Amniotic stem cell (primary cell): ENCODE measurements around the gene TCF3.

Experiments
- DNase-seq: peaks from one replicate; lab custom pipeline; 2025; lab: John Stamatoyannopoulos, UW

The TCF3 gene

GRCh38 chr19:1630012-1630411 is 22.4 kb downstream of the TCF3 start:
- DNase-seq: no peak

- no peak for DNase-seq
Observed at GRCh38 chr19:1629256-1629808, 23.1 kb downstream of the TCF3 start.

GRCh38 chr19:1627194-1627593 is 25.2 kb downstream of the TCF3 start:
- DNase-seq: no peak

DNA sequence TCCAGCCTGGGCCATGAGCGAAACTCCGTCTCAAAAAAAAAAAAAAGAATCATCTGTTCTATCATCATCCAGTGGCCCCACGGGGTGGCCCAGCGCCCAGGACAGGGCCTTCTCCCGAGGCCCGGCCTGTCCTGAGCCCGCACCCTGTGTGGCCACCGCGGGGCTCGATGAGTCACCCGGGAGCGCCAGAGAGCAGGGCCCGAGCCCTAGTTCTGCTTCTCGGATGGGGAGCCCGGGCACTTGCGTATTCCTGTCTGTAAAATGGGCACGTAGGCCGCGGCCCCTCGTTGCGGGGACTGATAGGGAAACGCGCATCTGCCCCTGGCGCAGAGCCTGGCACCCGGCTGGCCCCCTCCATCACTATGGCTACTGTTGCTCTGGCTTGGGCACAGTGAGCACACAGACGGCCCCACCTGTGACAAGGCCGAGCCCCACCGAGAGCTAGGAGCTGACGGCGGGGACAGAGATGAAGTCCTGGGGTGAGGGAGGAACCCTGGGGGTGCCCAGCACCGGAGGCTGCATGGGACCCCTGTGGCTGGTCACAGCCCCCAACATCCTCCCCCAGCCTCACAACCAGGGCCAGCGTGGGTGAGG is 25.9 kb downstream of the TCF3 start:
- DNase-seq: no peak

DNA sequence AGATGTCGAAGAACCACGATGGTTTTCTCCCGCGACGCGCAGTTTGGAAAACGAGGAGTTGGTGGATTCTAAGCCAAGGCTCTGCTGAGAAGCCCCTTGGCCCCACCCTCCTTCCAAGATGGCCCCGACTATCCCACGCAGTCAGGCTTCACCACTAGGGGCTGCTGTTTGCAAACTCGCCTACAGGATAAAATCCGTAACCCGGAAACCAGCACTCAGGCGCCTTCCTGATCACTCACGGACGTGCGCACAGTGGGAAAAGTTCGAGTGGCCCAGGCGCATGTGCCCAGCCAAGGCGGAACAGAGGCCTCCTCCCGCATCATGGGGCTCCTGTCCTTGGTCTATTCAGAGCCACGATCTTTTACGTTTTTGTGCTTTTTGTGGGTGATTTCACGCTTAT is 28.0 kb downstream of the TCF3 start:
- no peak for DNase-seq

GRCh38 chr19:1622541-1622940 is 29.9 kb downstream of the TCF3 start:
- no peak for DNase-seq

GRCh38 chr19:1622007-1622406 is 30.4 kb downstream of the TCF3 start:
- no peak for DNase-seq

- no peak for DNase-seq
Observed at GRCh38 chr19:1621574-1621973, 30.8 kb downstream of the TCF3 start.

- DNase-seq: no peak
Observed at GRCh38 chr19:1621021-1621420, 31.4 kb downstream of the TCF3 start.

GRCh38 chr19:1620502-1620901 is 31.9 kb downstream of the TCF3 start:
- DNase-seq: no peak

DNA sequence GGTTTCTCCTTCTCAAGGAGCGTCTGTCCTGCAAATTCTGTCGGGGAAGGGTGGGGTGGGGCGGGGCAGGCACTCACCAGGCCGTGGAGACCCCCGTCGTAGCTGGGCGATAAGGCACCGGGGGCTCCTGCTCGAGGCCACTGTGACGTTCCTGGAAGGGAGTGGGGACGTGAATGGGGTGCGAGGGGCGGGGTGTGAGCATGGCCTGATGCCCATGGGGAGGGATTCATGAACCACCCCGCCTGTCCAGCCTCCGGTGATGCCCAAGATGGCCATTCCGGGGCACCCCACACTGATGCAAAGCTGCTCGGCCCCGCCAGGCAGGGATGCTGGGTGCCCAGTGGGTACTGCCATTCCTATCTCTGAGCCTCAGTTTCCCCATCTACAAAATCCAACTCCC is 32.7 kb downstream of the TCF3 start:
- no peak for DNase-seq

- no peak for DNase-seq
Observed at GRCh38 chr19:1619094-1619439, 33.3 kb downstream of the TCF3 start.

DNA sequence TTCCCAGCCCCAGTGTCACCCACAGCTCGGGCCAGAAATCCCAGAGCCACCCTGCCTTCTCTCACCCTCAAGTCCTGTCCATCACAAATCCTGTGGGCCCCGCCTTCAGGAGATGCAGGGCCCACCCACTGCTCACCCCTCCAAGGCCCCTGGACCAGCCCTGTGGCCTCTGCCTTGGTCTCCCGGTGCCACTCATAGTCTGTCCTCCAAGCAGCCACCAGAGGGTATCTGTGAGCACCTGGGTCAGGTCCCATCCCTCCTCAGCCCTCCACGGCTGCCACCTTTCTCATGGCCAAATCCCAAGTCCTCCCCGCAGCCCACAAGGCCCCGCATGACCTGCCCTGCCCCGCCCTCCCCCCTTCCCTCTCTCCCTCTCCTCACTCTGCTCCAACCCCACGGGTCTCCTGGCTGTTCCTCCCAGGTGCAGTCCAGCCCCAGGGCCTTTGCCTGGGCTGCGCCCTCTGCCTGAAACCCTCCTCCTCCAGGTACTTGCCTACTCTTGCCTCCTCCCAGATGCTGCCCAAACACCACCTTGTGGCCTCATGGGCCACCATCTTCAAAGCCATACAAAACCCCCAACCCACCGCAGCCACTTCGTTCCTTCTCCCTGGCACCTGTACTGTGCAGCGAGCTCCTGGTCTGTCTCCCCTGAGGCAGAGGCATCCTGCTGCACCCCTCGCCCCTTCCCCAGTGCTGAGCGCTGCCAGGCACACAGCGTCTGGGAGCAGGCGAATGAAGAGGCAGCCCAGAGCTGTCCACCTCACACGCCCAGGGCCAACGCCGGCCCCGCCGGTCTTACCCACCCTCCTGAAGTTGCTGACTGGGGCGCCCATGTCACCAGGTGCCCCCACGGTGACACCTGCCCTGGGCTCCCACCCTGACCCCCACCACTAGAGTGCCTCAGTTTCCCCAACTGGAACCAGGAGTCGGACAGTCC is 34.0 kb downstream of the TCF3 start:
- no peak for DNase-seq

- no peak for DNase-seq
Observed at GRCh38 chr19:1616875-1617274, 35.5 kb downstream of the TCF3 start.

DNA sequence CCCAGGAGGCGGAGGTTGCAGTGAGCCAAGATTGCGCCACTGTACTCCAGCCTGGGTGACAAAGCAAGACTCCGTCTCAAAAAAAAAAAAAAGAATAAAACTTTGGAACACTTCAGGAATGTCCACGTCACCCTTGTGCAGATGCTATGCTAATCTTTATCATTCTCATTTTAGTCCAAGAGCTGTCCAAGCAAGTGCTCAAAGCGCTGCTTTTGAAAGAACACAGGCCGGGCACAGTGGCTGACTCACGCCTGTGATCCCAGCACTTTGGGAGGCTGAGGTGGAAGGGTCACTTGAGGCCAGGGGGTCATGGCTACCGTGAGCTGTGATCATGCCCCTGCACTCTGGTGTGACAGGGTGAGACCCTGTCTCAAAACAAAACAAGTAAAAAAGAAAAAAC is 36.0 kb downstream of the TCF3 start:
- no peak for DNase-seq

GRCh38 chr19:1615156-1615765 is 37.2 kb downstream of the TCF3 start:
- DNase-seq: no peak

DNA sequence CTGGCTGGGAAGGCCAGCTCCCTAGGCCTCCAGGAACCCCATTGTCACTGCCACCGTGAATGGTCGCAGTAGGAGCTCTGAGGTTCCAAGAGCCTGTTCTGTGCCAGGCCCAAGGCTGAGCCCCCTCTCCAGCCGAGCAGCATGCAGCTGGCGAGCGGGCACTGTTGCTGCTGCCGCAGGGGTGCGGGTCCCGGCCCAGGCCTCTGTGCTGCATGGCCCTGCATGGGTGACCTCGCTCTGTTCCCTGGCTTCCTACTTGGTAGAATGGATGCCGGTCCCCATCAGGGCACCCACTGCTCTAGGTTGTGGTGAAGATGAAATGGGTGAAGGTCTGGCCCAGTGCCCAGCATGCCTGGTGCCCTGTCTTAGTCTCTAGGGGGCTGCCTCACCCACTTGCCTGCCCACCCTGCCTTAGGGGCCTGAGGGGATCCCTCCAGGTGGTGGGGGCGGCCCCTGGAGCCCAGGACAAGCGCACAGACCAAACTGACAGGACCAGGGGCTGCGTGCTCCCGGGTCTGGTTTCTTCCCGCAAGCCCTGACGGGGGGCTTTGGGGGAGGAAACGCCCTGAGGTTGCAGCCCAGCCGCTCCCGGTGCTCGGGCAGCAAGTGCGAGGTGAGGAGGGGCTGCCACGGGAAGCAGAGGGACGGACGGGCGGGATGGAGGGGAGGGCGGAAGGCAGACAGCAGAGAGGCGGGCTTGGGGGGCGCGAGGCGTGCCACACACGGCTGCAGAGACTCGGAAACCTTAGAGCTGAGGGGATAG is 38.4 kb downstream of the TCF3 start:
- DNase-seq: no peak

- no peak for DNase-seq
Observed at GRCh38 chr19:1613146-1613545, 39.3 kb downstream of the TCF3 start.

DNA sequence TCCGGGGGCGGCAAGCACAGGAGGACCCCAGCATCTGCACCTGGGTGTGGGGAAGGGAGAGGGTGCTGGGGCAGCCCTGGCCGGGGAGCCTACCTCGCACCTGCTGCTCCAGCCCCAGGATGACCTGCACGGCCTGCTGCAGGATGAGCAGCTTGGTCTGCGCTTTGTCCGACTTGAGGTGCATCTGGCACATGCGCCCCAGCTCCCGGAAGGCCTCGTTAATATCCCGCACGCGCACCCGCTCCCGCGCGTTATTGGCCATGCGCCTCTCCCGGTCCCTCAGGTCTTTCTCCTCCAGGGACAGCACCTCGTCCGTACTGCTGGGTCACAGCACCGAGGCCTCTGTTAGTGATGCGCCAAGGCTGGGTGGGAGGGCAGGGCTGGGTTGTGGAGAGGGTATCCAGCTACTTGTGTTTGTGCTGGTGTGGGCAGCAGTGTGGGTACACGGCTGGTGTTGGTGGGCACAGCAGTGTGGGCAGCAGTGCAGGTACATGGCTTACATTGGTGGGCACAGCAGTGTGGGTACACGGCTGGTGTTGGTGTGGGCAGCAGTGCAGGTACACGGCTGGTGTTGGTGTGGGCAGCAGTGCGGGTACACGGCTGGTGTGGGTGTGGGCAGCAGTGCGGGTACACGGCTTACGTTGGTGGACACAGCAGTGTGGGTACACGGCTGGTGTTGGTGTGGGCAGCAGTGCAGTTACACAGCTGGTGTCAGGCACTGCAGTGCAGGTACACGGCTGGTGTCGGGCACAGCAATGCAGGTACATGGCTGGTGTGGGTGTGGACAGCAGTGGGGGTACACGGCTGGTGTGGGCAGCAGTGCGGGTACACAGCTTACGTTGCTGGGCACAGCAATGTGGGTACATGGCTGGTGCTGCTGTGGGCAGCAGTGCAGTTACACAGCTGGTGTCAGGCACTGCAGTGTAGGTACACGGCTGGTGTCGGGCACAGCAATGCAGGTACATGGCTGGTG is 40.0 kb downstream of the TCF3 start:
- no peak for DNase-seq

- no peak for DNase-seq
Observed at GRCh38 chr19:1611353-1611752, 41.1 kb downstream of the TCF3 start.

GRCh38 chr19:1610579-1610978 is 41.8 kb downstream of the TCF3 start:
- no peak for DNase-seq
